HG03342 (cell line): ENCODE results near the gene LCN15.
A peak's percentile ranks its signal among the peaks of the same experiment; 100 is the strongest.
"Not testable (repeated sequence)": the region's sequence is repeated elsewhere in the genome, so short reads cannot be mapped to it uniquely, and the experiment has no call there.

Source experiments
- ATAC-seq: cut with Tn5 transposase; IDR thresholded peaks from one replicate; pipeline ENCODE4 v1.9.1; 2021; ENCODE audit warnings: mild to moderate bottlenecking, moderate library complexity; ENCODE audit not compliant: unreplicated experiment

The LCN15 gene

DNA sequence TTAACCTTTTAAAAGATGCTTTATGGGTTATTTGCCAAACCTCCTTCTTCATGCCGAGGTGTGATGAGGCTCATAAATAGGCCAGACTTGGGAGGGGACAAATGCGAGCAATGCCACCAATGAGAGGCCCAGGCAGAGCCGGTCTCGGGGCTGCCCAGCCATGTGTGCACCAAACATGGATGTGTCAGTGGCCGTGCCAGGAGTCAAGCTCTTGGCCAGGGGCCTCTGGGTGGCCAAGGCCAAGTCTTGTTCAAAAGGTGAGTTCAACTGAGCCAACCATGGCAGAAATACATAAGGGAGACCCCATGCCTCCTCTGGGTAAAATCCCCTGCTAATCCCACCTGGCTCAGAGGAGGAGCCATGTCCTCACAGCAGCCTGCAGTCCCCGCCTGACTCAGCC, 10.9 kb upstream of the LCN15 start:
- ATAC-seq: no peak

- ATAC-seq: no peak
Observed at GRCh38 chr9:136774416-136775045, 10.2 kb upstream of the LCN15 start.

DNA sequence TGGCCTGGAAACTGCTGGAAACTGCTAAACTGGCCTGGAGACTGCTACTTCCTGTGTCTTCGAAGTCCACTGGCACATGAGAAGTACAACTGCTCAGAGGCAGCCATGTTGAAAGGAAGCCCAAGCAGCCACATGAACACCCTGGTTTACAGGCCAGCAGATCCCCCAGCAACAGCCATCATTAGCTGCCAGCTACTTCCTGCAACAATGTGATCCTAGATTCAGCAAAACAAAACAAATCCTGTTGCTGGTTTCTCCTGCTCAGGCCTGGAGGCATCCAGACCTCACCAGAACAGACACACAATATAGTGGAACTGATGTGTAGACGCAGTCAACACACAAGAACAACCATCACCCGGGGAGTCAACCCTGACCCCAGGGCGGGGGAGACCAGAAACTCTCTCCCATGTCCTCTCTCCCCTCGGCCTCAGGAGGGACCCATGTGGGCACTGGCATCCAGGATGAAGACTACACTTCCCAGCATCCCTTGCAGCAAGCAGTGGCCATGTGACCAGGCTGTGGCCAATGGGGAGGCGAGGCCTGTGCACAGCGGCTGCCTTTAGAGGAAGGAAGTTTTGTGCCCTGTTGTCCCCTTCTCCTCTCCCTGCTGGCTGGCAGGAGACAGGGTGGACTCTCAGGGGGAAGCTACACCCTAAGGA, 9.2 kb upstream of the LCN15 start:
- ATAC-seq: no peak

- no peak for ATAC-seq
Observed at GRCh38 chr9:136771907-136772415, 7.6 kb upstream of the LCN15 start.

GRCh38 chr9:136769710-136770191, 5.4 kb upstream of the LCN15 start:
- ATAC-seq: no peak

- ATAC-seq: not testable (repeated sequence)
Observed at GRCh38 chr9:136766410-136767120, 2.2 kb upstream of the LCN15 start.

DNA sequence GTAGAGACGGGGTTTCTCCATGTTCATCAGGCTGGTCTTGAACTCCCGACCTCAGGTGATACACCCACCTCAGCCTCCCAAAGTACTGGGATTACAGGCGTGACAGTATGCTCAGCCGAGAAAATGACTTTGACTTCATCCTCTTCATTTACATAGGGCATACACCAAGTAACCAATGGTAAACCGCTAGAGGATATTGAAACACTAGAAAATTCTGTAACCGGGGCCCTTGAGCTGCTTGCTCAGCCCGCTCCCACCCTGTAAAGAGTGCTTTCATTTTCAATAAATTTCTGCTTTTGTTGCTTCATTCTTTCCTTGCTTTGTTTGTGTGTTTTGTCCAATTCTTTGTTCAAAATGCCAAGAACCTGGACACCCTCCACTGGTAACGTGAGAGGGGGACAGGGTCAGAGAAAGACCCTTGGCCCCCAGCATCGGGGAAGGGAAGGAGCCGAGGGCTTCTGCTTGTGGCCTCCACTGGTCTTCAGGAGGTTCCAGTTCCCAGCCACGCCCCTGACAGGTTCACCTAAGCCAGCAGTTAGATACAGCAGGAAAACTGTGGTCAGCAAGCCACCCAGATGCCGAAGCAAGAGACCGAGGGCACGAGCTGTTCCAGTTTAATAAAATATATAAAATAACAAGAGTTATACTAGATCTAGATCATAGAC, 1.6 kb upstream of the LCN15 start:
- ATAC-seq: peak; percentile 43

DNA sequence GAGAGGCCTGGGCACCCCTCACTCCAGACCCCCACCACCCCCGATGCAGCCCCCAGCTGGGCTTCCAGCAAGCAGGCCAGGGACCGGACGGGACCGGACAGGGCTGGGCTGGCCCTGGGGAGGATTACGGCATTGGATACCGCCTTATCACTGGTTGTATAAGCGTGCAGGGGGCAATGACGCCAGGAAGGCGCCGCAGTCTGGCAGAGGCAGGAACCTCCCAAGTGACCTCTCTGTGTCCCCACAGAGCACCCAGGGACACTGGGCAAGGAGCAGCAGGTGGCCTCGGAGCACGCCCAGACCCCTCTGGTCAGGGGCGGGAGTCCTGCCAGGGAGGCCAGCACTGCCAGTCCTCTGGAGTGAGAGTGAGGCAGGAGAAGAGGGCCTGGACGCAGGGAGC, 723 bp upstream of the LCN15 start:
- ATAC-seq: no peak

DNA sequence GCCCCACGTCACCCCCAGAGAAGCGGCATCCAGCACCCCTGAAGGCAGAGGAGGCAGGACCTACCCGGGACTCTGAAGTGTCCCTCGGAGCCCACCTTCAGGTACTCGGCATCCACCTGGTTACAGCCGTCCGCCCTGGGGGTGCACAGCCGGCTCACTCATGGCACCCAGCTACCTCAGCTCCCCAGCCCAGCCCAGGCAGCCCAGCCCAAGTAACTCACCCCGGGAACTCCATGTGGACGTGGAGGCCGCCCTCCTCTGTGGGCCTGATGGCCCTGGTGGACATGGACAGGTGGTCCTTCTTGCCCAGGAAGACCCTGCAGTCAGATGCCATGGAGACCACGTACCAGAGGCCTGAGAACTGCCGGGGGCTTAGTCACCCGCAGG, 676 bp downstream of the LCN15 start:
- ATAC-seq: no peak

GRCh38 chr9:136762915-136763648, 1.2 kb downstream of the LCN15 start:
- no peak for ATAC-seq

GRCh38 chr9:136762221-136762691, 2.1 kb downstream of the LCN15 start:
- ATAC-seq: no peak

GRCh38 chr9:136761545-136761981, 2.8 kb downstream of the LCN15 start:
- no peak for ATAC-seq

GRCh38 chr9:136760834-136761544, 3.3 kb downstream of the LCN15 start:
- not testable (repeated sequence) for ATAC-seq

DNA sequence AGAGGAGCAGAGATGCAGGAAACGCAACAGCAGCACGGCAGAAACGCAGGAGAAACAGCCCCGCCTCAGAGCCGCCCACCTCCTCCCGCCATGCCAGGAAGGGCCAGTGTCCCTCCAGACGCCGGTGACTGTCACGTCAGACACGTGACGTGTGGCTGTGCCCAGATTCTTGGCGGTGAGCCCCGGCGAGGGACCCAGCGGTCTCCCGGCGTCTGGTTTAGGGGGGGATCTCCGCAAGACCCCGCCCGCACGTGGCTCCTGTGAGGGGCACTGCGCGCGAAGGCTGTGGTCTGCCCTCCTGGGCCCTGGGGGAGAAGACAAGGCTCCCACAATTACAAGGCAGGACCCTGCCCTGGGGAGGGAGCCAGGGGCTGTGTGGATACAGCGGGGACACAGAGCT, 3.9 kb downstream of the LCN15 start:
- no peak for ATAC-seq

DNA sequence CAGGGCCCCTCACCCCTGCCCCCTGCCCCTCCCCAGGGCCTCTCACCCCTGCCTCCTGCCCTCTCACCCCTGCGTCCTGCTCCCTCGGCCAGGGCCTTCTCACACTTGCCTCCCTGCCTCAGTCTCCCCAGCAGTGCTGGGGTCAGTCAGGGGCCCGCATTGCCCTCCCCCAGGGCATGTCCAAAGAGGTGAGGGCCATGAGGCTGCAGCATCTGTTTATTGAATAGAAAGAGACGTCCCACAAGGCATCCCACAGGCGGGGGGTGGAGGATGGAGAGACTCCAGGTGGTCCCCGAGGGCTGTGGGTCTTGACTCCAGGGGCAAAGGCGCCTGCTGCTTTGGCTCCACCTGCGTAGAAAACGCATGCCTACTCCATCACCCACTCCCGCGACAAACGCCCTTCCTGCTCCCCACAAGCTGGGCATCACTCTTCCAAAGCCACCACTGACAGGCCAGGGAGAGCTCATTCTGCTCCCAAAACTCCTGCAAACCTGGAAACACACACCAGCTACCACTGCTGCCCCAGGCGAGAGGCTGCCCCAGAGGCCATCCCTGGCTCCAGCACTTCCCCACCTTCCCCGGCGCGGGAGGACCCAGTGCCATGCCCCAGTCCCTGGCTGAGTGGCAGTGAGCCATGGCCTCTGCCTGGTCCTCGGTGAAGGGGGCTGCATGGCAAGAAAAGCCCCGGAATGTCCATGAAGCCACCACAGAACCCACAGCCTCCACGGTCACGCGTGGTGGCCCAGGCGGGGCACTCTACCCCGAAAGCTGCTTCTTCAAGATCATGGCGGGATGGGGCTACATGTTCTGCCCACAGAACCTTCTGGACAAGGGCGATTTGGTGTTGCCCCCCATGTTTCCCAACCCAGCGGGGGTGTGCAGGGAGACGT, 4.6 kb downstream of the LCN15 start:
- no peak for ATAC-seq

DNA sequence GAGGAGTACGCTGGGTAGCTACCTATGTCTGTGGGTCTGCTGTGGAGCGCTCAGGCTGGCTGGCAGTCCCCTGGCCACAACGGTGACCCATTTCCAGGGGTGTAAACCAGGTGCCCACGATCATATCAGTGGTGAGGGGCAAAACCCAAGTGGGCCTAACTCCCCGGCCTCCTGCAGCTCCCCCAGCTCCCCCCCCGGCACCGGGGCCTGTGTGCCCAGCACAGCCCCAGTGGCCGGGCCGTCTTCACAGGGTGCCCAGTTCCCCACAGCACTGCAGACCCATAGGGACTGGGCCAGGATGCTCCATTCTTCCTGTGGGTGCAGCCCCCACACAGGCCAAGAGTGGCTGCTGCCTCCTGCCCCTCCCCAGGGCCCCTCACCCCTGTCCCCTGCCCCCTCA, 5.3 kb downstream of the LCN15 start:
- ATAC-seq: no peak

GRCh38 chr9:136757751-136758140, 6.6 kb downstream of the LCN15 start:
- no peak for ATAC-seq

- ATAC-seq: no peak
Observed at GRCh38 chr9:136757328-136757727, 7.0 kb downstream of the LCN15 start.

- ATAC-seq: no peak
Observed at GRCh38 chr9:136756836-136757235, 7.5 kb downstream of the LCN15 start.
